Activated T-cell treated with anti-CD3 and anti-CD28 coated beads, Interleukin-2, amount 50 U/mL, for 24 hours (primary cell): ENCODE measurements around the gene ELP1.
"Not testable (repeated sequence)": the region's sequence is repeated elsewhere in the genome, so short reads cannot be mapped to it uniquely, and the experiment has no call there.

Experiments
- DNase-seq: peaks from one replicate; pipeline ENCODE4 v3.0.0-alpha.2; 2020
- H3K27ac Mint-ChIP-seq: 2 replicates; pipeline ENCODE4 v1.8.0; 2020; ENCODE audit warnings: mild to moderate bottlenecking, mixed read lengths
- H3K27me3 Mint-ChIP-seq: 2 replicates; pipeline ENCODE4 v1.8.0; 2020; ENCODE audit warnings: mixed read lengths
- H3K36me3 Mint-ChIP-seq: 2 replicates; pipeline ENCODE4 v1.8.0; 2020; ENCODE audit warnings: low read depth, mixed read lengths
- H3K4me1 Mint-ChIP-seq: 2 replicates; pipeline ENCODE4 v1.8.0; 2020; ENCODE audit warnings: low read depth, mixed read lengths
- H3K4me3 Mint-ChIP-seq: 2 replicates; pipeline ENCODE4 v1.8.0; 2020; ENCODE audit warnings: mild to moderate bottlenecking, moderate library complexity, mixed read lengths
- H3K9me3 Mint-ChIP-seq: 2 replicates; pipeline ENCODE4 v1.8.0; 2020; ENCODE audit warnings: mixed read lengths

ELP1 gene

GRCh38 chr9:108933718-108934322 is at the start of gene ELP1:
Gene ELP1 (minus strand): TSS chr9:108934124. CDS start chr9:108931146, 2,978 bp downstream.
- peak; percentile 95 for DNase-seq
- Mint-ChIP-seq H3K9me3 (no peaks in the 10 kb centered on the region), H3K4me1 (peaks cover 35% of the 10 kb centered on the region), H3K27ac (peak within 1 kb of the TSS; percentile 96), H3K27me3 (no peaks in the 10 kb centered on the region), H3K4me3 (peak within 1 kb of the TSS; percentile 97), H3K36me3 (peaks cover 60% of the 10 kb centered on the region)

- Mint-ChIP-seq H3K27me3 (no peaks in the 10 kb centered on the region), H3K36me3 (peaks cover 10% of the 10 kb centered on the region), H3K4me1 (no peaks in the 10 kb centered on the region), H3K4me3 (no peak overlapping the region), H3K27ac (no peak overlapping the region), H3K9me3 (no peaks in the 10 kb centered on the region)
- no peak for DNase-seq
Observed at GRCh38 chr9:108980893-108981292, 47.0 kb upstream of the ELP1 start.

DNA sequence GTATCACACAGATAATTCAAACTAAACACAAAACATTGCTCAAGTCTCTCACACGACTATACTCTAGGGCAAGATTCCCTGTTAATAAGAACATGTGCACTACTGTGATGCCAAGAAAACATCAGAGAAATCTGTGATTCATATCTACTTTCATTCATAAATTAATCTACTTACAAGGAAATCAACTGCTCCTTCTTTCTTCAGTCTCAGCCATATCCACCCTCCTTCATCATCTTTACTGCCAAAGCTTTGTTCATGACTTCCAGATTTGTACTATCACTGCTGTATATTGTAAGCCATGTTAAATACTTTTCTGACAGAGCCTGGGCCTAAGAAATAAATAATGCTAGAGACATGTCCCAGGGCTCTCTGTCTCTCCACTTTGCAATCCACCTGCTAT is 44.3 kb upstream of the ELP1 start:
- no peak for DNase-seq
- Mint-ChIP-seq H3K9me3 (no peaks in the 10 kb centered on the region), H3K4me1 (no peaks in the 10 kb centered on the region), H3K27me3 (no peaks in the 10 kb centered on the region), H3K27ac (no peak overlapping the region), H3K36me3 (peaks cover 10% of the 10 kb centered on the region), H3K4me3 (no peak overlapping the region)

- no peak for DNase-seq
- H3K4me3 Mint-ChIP-seq = no peak overlapping the region
- peaks cover 22% of the 10 kb centered on the region for H3K36me3 Mint-ChIP-seq
- H3K4me1 Mint-ChIP-seq = no peaks in the 10 kb centered on the region
- no peaks in the 10 kb centered on the region for H3K27me3 Mint-ChIP-seq
- H3K27ac Mint-ChIP-seq = no peak overlapping the region
- H3K9me3 Mint-ChIP-seq = peaks cover 9% of the 10 kb centered on the region
Observed at GRCh38 chr9:108973895-108974294, 40.0 kb upstream of the ELP1 start.

GRCh38 chr9:108972626-108973209 is 38.8 kb upstream of the ELP1 start:
- Mint-ChIP-seq H3K9me3 (peaks cover 9% of the 10 kb centered on the region), H3K27ac (no peak overlapping the region), H3K4me1 (no peaks in the 10 kb centered on the region), H3K36me3 (peaks cover 19% of the 10 kb centered on the region), H3K27me3 (no peaks in the 10 kb centered on the region), H3K4me3 (no peak overlapping the region)
- no peak for DNase-seq

DNA sequence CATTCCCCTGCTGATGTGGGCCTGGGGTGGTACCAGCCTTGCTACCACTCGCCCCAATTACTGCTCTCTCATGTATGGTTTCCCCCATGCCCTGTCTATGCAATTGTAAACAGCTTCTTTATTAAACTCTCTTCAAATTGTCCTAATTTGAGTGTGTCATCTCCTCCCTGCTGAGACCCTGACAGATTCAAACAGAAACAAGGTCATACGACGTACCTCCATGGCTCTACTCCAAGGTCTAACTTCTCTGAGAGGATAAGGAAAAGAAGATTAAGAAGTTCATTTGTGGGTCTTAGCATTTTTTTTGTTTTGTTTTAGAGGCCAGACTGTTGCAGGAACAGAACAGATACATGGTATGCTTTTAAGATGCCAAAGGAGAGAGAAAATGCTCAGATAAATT is 38.3 kb upstream of the ELP1 start:
- Mint-ChIP-seq H3K4me3 (no peak overlapping the region), H3K9me3 (peaks cover 9% of the 10 kb centered on the region), H3K4me1 (no peaks in the 10 kb centered on the region), H3K36me3 (peaks cover 19% of the 10 kb centered on the region), H3K27me3 (no peaks in the 10 kb centered on the region), H3K27ac (no peak overlapping the region)
- no peak for DNase-seq

- not testable (repeated sequence) for H3K4me1 Mint-ChIP-seq, H3K27ac Mint-ChIP-seq, DNase-seq, H3K4me3 Mint-ChIP-seq, H3K9me3 Mint-ChIP-seq, H3K27me3 Mint-ChIP-seq
- peaks cover 17% of the 10 kb centered on the region for H3K36me3 Mint-ChIP-seq
Observed at GRCh38 chr9:108971392-108971791, 37.5 kb upstream of the ELP1 start.

DNA sequence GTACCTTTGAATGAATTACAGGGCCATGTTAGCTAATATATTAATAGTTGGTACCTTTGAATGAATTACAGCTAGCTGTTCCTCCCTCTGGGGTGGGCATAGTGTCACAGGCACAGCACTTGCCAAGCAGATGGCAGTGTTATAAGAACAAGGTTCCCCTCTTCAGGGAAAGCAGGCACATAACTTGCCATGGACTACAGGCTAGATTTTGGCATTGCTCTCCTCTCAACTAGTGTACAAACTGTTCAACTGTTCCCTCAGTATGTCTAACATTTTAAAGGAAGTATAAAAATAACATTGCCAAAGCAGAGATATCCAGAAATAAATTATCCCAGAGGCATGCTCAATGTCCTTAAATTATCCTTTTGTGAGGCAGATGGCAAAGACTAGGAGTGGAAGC is 34.0 kb upstream of the ELP1 start:
- Mint-ChIP-seq H3K9me3 (peaks cover 9% of the 10 kb centered on the region), H3K27ac (no peak overlapping the region), H3K27me3 (no peaks in the 10 kb centered on the region), H3K36me3 (peaks cover 21% of the 10 kb centered on the region), H3K4me3 (no peak overlapping the region), H3K4me1 (no peaks in the 10 kb centered on the region)
- DNase-seq = no peak

GRCh38 chr9:108963459-108964143 is 29.7 kb upstream of the ELP1 start:
- DNase-seq = no peak
- Mint-ChIP-seq H3K4me1 (no peaks in the 10 kb centered on the region), H3K27me3 (no peaks in the 10 kb centered on the region)

GRCh38 chr9:108961151-108961550 is 27.2 kb upstream of the ELP1 start:
- Mint-ChIP-seq H3K27ac (no peak overlapping the region), H3K9me3 (no peaks in the 10 kb centered on the region), H3K4me1 (no peaks in the 10 kb centered on the region), H3K36me3 (peaks cover 4% of the 10 kb centered on the region), H3K27me3 (no peaks in the 10 kb centered on the region), H3K4me3 (no peak overlapping the region)
- no peak for DNase-seq

More at GRCh38 chr9:108963459-108964143, 29.7 kb upstream of the ELP1 start:
- Mint-ChIP-seq H3K9me3 (no peaks in the 10 kb centered on the region), H3K36me3 (peaks cover 4% of the 10 kb centered on the region), H3K27ac (no peak overlapping the region), H3K4me3 (no peak overlapping the region)

DNA sequence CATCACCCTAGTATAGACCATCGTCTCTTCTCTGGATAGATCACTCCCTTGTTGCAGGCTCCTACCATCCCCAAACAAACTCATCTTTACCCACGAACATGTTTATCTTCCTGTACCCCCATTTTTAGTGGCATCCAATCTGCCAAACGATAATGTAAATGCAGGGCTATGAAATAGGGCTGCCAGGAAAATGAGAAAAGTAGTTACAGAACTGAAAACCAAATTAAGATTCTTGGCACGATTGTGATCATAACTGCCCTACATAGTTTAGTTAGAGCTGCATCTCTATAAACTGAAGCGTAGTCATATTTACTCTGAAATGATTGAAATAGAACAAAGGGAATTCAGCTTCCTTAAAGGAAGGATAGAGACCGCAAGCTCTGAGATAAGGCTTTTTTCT is 26.4 kb upstream of the ELP1 start:
- Mint-ChIP-seq H3K4me3 (no peak overlapping the region), H3K27ac (no peak overlapping the region), H3K9me3 (no peaks in the 10 kb centered on the region), H3K36me3 (peaks cover 3% of the 10 kb centered on the region), H3K4me1 (no peaks in the 10 kb centered on the region), H3K27me3 (no peaks in the 10 kb centered on the region)
- DNase-seq = no peak

DNA sequence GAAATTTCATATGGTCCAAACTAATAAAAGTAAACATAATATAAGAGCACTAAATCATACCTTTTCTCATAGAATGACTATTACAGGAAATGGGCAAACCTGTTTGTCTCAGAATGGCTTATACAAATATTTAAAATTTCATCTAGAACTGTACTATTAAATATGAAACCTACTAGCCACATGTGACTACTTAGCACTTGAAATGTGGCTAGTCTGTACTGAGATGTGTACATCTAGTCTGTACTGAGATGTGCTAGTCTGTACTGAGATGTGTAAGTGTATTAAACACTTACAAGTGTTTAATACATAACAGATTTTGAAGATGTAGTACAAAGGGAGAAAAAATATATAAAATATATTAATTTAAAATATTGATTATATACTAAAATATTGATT is 22.7 kb upstream of the ELP1 start:
- H3K27ac Mint-ChIP-seq = no peak overlapping the region
- H3K4me1 Mint-ChIP-seq = peaks cover 2% of the 10 kb centered on the region
- no peaks in the 10 kb centered on the region for H3K9me3 Mint-ChIP-seq
- no peak for DNase-seq
- no peaks in the 10 kb centered on the region for H3K36me3 Mint-ChIP-seq
- no peak overlapping the region for H3K4me3 Mint-ChIP-seq
- H3K27me3 Mint-ChIP-seq = no peaks in the 10 kb centered on the region

DNA sequence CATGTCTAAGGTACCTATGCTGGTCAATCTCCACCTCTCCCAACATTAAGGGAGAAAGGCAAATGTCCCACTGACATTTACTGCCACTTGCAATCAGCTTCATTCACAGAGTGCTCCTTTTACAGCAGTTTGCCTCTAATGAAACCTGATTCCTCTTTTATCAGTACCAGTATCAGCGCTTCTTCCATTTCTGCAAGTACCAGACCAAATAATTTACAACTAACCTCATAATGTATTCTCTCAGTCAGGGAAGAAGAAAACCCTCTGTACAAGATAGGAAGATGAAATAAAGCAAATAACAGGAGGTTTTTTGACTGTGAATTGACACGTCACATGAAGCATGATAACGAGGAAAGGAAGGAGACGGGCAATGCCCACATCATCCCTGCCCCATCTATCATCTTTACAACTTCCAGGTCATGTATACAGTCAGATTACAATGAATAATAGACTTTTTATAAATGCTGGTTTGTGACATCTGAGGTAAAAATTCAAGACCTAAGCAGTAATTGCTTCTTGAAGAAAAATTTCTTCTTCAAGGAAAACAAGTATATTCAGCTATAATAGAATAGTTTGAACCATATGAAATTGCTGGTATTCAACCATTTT is 22.2 kb upstream of the ELP1 start:
- no peak for DNase-seq
- H3K4me1 Mint-ChIP-seq = peaks cover 2% of the 10 kb centered on the region
- H3K4me3 Mint-ChIP-seq = no peak overlapping the region
- H3K27ac Mint-ChIP-seq = no peak overlapping the region
- H3K27me3 Mint-ChIP-seq = no peaks in the 10 kb centered on the region
- H3K36me3 Mint-ChIP-seq = no peaks in the 10 kb centered on the region
- no peaks in the 10 kb centered on the region for H3K9me3 Mint-ChIP-seq

DNA sequence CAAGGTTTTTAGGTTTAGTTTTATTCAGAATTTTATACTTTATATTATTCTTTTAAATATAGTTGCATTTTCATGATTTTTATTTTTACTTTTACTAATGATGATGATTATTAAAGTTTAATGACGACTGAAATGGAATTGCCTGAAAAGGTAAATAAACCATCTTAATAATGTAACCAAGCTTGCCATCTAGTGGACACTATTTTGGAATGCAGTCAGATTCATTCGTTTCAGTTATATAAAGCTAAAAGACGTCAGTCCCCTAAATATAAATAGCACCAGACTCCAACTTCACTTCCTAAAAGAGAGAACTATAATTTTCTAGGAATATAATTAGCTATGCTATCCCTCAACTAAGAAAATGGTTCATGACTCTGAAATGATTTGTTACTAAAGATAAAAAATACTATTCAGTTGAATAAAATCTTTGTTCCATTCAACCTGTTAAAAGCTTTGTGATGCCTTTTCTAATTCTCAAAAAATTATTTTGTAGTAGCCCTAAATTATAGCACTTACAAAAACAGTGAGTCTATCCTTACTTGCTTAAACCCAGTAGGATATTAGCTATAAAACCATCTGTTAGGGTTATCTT is 20.2 kb upstream of the ELP1 start:
- Mint-ChIP-seq H3K27ac (no peak overlapping the region), H3K27me3 (no peaks in the 10 kb centered on the region), H3K4me1 (peaks cover 2% of the 10 kb centered on the region), H3K36me3 (no peaks in the 10 kb centered on the region), H3K9me3 (no peaks in the 10 kb centered on the region), H3K4me3 (no peak overlapping the region)
- no peak for DNase-seq

DNA sequence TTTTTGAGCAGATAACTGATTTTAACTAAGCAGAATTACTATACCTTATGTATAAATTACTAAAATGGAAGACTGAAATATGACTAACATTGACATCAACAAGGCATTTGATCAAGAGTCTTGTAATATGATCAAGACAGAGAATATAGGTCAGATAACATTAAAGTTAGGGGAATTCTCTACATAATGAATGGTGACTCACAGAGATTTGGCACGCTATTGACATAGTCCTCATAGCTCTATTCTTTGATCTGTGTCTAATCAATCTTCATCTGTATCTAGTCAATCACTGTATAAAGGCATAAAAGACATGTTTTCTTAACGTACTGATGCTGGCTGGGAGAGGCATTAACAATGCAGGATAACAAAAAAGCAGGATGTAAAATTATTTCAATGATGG is 17.7 kb upstream of the ELP1 start:
- Mint-ChIP-seq H3K4me3 (no peak overlapping the region), H3K9me3 (no peaks in the 10 kb centered on the region), H3K27ac (no peak overlapping the region), H3K27me3 (no peaks in the 10 kb centered on the region), H3K36me3 (no peaks in the 10 kb centered on the region), H3K4me1 (peaks cover 2% of the 10 kb centered on the region)
- DNase-seq = no peak
